PC-9 (cell line): ENCODE measurements around the gene ATXN7. TPM values are rescaled to one million over a fixed set of nuclear protein-coding genes. Genes with fewer than 3 reads are reported as not detected.

ENCODE experiments used
- BruUV-seq: library from RNA; stranded (reverse); fragments of 400-500 nt; replicated peaks from 2 replicates; lab custom pipeline; 2021; lab: Mats Ljungman, UMichigan
- CTCF ChIA-PET: fragments of 300-600 bp; sonication (Branson Sonifier 250); formaldehyde crosslinking; loops from one replicate; lab custom pipeline; 2022; ENCODE audit warnings: antibody characterized with exemption; lab: Charles Lee
- POLR2A ChIA-PET: fragments of 300-600 bp; sonication (Branson Sonifier 250); formaldehyde crosslinking; loops from one replicate; lab custom pipeline; 2022; ENCODE audit warnings: antibody characterized with exemption; ENCODE audit not compliant: unreplicated experiment; lab: Charles Lee
- DNase-seq, 2 experiments: peaks; one replicate each; pipeline versions ENCODE4 v3.0.0 to v3.0.0-alpha.2; 2015 to 2022; ENCODE audit warnings: mixed read lengths in 1 of 2
- H2AFZ ChIP-seq: fragments of 200-600 bp; sonication (generic); 2 replicates; pipeline ENCODE4 v1.8.1; 2017; ENCODE audit warnings: antibody characterized with exemption
- H3F3A ChIP-seq: fragments of 200-600 bp; sonication (generic); 2 replicates; pipeline ENCODE4 v1.8.1; 2017; ENCODE audit warnings: antibody characterized with exemption, mild to moderate bottlenecking, low read depth; ENCODE audit not compliant: insufficient read depth
- H3K27ac ChIP-seq: fragments of 200-600 bp; sonication (generic); 2 replicates; pipeline ENCODE4 v1.6.1; 2016; ENCODE audit warnings: mixed run types
- H3K27me3 ChIP-seq: fragments of 200-600 bp; sonication (generic); 2 replicates; pipeline ENCODE4 v1.6.1; 2016; ENCODE audit warnings: low read depth, mixed run types; ENCODE audit not compliant: insufficient read depth
- H3K36me3 ChIP-seq: fragments of 200-600 bp; sonication (generic); 2 replicates; pipeline ENCODE4 v1.6.1; 2016; ENCODE audit warnings: low read depth, mixed run types
- H3K4me1 ChIP-seq: fragments of 200-600 bp; sonication (generic); replicated peaks from 2 replicates; pipeline ENCODE4 v1.6.1; 2016; ENCODE audit warnings: mixed run types; ENCODE audit not compliant: insufficient read depth
- H3K4me2 ChIP-seq: fragments of 200-600 bp; sonication (generic); 2 replicates; pipeline ENCODE4 v1.6.1; 2017; ENCODE audit warnings: mixed run types
- H3K4me3 ChIP-seq: fragments of 200-600 bp; sonication (generic); 2 replicates; pipeline ENCODE4 v1.6.1; 2016; ENCODE audit warnings: mixed run types
- H3K79me2 ChIP-seq: fragments of 200-600 bp; sonication (generic); 2 replicates; pipeline ENCODE4 v1.6.1; 2017; ENCODE audit warnings: low read depth, mixed run types
- H3K9me2 ChIP-seq: fragments of 200-600 bp; sonication (generic); 2 replicates; pipeline ENCODE4 v1.8.1; 2017; ENCODE audit warnings: mild to moderate bottlenecking; ENCODE audit not compliant: insufficient read depth
- H3K9me3 ChIP-seq: fragments of 200-600 bp; sonication (generic); 2 replicates; pipeline ENCODE4 v1.8.1; 2016; ENCODE audit warnings: low read depth; ENCODE audit not compliant: insufficient read depth
- H4K20me1 ChIP-seq: fragments of 200-600 bp; sonication (generic); 2 replicates; pipeline ENCODE4 v1.8.1; 2017; ENCODE audit not compliant: insufficient read depth
- EZH2 ChIP-seq: fragments of 200-600 bp; sonication (generic); IDR thresholded peaks from 2 replicates; pipeline ENCODE4 v1.8.0; 2017; ENCODE audit warnings: antibody characterized with exemption, low read depth
- intact Hi-C: fragments of 100-400 bp; cut with micrococcal nuclease; formaldehyde crosslinking; loops from one replicate; pipeline ENCODE4 v1.10.0; 2022; ENCODE audit not compliant: unreplicated experiment
- total RNA-seq: library from RNA; stranded (reverse); gene quantifications from 2 replicates; pipeline ENCODE4 v1.2.3, GENCODE V29; 2021
- TF ChIP-seq, protein P1 (sequence below): fragments of 200-600 bp; sonication (generic); conservative IDR thresholded peaks from 2 replicates; pipeline ENCODE4 v1.6.1; 2017; ENCODE audit warnings: mixed run types, antibody characterized with exemption, mild to moderate bottlenecking, moderate library complexity

Gene ATXN7
- total RNA-seq, 1 experiment from 2014 or later = 27.7 TPM

- Histone ChIP-seq H3K27ac (no peak overlapping the region), H3K79me2 (peaks cover 39% of the 10 kb centered on the region), H3K9me2 (no peaks in the 10 kb centered on the region), H3F3A (peaks cover 23% of the 10 kb centered on the region), H3K9me3 (no peaks in the 10 kb centered on the region), H2AFZ (no peak overlapping the region), H3K27me3 (no peaks in the 10 kb centered on the region), H3K4me3 (no peak overlapping the region), H3K4me1 (peaks cover 33% of the 10 kb centered on the region), H4K20me1 (peaks cover 9% of the 10 kb centered on the region; the same call in 1 of the 2 replicates), H3K36me3 (peaks cover 8% of the 10 kb centered on the region), H3K4me2 (no peak overlapping the region)
- ChIA-PET CTCF (no interaction called here), POLR2A (interaction anchor here (0.7 kb wide), 1 partner anchor 10 kb away, joined by 3 read pairs; no protein-coding TSS in a partner anchor)
- TF ChIP-seq EZH2 = no peak
- intact Hi-C loops = no loop called here
- no TSS peak for BruUV-seq
- no peak for DNase-seq
Observed at GRCh38 chr3:63920001-63920400, 56.3 kb downstream of the ATXN7 start.

DNA sequence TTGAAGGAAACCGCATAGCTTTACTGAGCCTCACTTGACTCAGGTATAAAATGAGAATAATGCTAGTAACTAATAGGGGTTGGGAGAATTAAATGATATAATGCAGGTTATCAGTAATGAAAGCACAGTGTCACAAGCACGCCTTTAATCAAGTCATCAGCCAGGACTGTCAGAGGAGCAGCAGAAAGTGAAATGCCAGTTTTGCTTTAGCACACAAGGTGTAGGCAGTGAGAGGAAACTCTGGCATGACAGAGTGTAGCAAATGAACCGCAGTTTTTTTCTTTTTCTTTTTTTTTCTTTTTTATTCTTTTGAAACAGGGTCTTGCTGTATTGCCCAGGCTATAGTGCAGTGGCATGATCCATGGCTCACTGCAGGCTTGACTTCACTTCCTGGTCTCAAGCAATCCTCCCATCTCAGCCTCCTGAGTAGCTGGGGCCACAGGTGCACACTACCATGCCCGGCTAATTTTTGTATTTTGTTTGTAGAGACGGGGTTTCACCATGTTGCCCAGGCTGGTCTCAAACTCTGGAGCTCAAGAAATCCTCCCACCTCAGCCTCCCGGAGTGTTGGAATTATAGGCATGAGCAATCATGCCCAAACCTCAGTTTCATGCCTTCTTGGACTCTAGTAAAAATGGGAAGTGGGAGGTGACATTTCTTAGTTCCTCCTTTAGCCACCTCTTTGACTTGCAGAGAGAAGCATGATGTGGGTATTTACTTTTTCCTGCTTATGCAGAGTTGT, 58.2 kb downstream of the ATXN7 start:
- DNase-seq = no peak
- BruUV-seq = no TSS peak
- peaks cover 8% of the 10 kb centered on the region for H3K36me3 ChIP-seq
- peaks cover 21% of the 10 kb centered on the region for H3K79me2 ChIP-seq
- H3K9me3 ChIP-seq = no peaks in the 10 kb centered on the region
- no peak overlapping the region for H3K4me2 ChIP-seq
- CTCF ChIA-PET = no interaction called here
- no peak overlapping the region for H3K27ac ChIP-seq
- no peaks in the 10 kb centered on the region for H3K9me2 ChIP-seq
- intact Hi-C loops = no loop called here
- no peaks in the 10 kb centered on the region for H3K27me3 ChIP-seq
- H3F3A ChIP-seq = peaks cover 18% of the 10 kb centered on the region
- no peak overlapping the region for H3K4me3 ChIP-seq
- H3K4me1 ChIP-seq = peaks cover 22% of the 10 kb centered on the region
- H4K20me1 ChIP-seq = peaks cover 9% of the 10 kb centered on the region; the same call in 1 of the 2 replicates
- H2AFZ ChIP-seq = no peak overlapping the region
- no peak for TF ChIP-seq EZH2
- TF ChIP-seq, protein P1, sequence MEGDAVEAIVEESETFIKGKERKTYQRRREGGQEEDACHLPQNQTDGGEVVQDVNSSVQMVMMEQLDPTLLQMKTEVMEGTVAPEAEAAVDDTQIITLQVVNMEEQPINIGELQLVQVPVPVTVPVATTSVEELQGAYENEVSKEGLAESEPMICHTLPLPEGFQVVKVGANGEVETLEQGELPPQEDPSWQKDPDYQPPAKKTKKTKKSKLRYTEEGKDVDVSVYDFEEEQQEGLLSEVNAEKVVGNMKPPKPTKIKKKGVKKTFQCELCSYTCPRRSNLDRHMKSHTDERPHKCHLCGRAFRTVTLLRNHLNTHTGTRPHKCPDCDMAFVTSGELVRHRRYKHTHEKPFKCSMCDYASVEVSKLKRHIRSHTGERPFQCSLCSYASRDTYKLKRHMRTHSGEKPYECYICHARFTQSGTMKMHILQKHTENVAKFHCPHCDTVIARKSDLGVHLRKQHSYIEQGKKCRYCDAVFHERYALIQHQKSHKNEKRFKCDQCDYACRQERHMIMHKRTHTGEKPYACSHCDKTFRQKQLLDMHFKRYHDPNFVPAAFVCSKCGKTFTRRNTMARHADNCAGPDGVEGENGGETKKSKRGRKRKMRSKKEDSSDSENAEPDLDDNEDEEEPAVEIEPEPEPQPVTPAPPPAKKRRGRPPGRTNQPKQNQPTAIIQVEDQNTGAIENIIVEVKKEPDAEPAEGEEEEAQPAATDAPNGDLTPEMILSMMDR = no peak
- POLR2A ChIA-PET = no interaction called here

DNA sequence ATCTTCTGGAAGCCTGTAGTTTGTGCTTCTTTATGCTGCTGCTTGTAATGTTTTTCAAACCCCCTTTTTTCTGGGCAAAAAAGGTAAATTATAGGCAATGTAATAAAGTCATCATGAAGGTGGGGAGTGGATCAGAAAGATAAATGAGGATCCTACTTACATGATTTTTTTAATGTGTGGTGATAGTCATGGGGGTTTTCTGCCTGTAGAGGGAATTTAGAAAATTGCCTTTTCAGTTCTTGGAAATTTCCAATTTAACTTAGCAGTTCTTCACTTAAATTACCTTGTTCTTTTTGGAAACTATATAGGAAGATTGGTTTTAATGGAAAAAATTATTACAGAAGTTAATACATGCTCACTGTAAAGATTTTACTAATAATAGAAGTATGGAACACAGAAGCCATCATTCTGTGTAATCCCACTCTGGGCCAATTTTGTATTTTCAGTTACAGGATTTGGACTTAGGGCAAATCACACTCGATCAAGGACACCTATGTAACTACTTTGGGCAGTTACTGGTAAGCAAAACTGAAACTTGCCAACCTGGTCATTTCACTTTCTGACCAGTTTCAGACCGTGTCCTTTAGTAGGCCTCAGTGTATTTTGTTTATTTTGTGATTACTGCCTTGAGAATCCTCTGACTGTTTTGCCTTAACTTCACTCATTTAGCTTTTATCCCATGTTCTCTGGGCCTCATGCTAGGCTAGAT, 59.0 kb downstream of the ATXN7 start:
- ChIA-PET POLR2A (interaction anchor here (0.7 kb wide), 1 partner anchor 15 kb away, joined by 3 read pairs; no protein-coding TSS in a partner anchor), CTCF (interaction anchor here (0.6 kb wide), 1 partner anchor 21 kb away, joined by 3 read pairs; no protein-coding TSS in a partner anchor)
- H3K9me2 ChIP-seq = no peaks in the 10 kb centered on the region
- no TSS peak for BruUV-seq
- H3K27me3 ChIP-seq = no peaks in the 10 kb centered on the region
- no peak overlapping the region for H3K27ac ChIP-seq
- no peak for TF ChIP-seq EZH2
- TF ChIP-seq, protein P1 = no peak
- no peak overlapping the region for H2AFZ ChIP-seq
- intact Hi-C loops = no loop called here
- no peak overlapping the region for H3K4me2 ChIP-seq
- H3F3A ChIP-seq = peaks cover 10% of the 10 kb centered on the region
- H3K79me2 ChIP-seq = peaks cover 18% of the 10 kb centered on the region
- DNase-seq = no peak
- H3K36me3 ChIP-seq = peaks cover under 1% of the 10 kb centered on the region; the same call in 1 of the 2 replicates
- H4K20me1 ChIP-seq = peaks cover 9% of the 10 kb centered on the region; the same call in 1 of the 2 replicates
- no peaks in the 10 kb centered on the region for H3K9me3 ChIP-seq
- H3K4me3 ChIP-seq = no peak overlapping the region
- peaks cover 15% of the 10 kb centered on the region for H3K4me1 ChIP-seq
